ENCODE results near the gene NME1. TPM values are rescaled to one million over a fixed set of nuclear protein-coding genes. Genes with fewer than 3 reads are reported as not detected.
A peak's percentile ranks its signal among the peaks of the same experiment; 100 is the strongest.

NME1 gene
- total and polyA plus RNA-seq, 2 donors (not counting 3 experiments of a cell fraction or from before 2014, with no cell fraction given) = 214 to 326 TPM

DNA sequence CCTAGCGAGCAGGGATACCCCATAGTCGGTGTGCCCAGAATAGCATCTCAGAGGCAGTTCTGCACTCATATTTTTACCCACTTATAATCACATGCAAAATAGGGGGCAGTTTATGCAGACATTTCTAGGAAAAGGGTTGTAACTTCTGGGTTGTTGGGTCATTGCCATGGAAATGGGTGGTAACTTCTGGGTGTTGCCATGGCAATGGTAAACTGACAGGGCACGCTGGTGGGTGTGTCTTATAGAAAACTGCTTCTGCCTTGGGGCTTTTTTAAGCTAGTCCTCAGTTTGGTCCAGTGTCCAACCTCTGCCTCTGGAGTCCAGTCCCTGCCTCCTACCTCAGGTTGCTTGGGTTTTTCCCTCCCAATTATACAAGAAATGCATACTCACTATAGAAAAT lies 25.3 kb upstream of the NME1 start:
- POLR2A ChIA-PET = no interaction called here
- CTCF ChIA-PET = no interaction called here
- H3K36me3 ChIP-seq (ENCODE audit: control insufficient read depth in 2 of 2, extremely low read depth in 1 of 2, insufficient read depth in 2 of 2, low read length in 2 of 2) = no peaks in the 10 kb centered on the region
- no TSS peak for BruUV-seq (replicated peaks)
- no peak overlapping the region for H3K27ac ChIP-seq (ENCODE audit: insufficient read depth, low read depth, low read length)
- intact Hi-C loops (cut with micrococcal nuclease) (no loop called here), dilution Hi-C loops (cut with MboI; ENCODE audit: extremely low pct_ligation_motif_present, low sequenced_read_pairs) (no loop called here)
- no peak overlapping the region for H3K4me2 ChIP-seq (ENCODE audit: insufficient read depth, low read length)
- no peaks in the 10 kb centered on the region for H3K9me1 ChIP-seq (replicated peaks; ENCODE audit: control insufficient read depth, extremely low read depth, insufficient read depth, low read length)
- FAIRE-seq (no peak), DNase-seq (ENCODE audit: low read depth, low spot score) (no peak)
- no peaks in the 10 kb centered on the region for H3K27me3 ChIP-seq (ENCODE audit: control insufficient read depth in 2 of 2, insufficient read depth in 2 of 2, low read length in 2 of 2)
- H2AFZ ChIP-seq (ENCODE audit: low read depth, low read length) = no peak overlapping the region
- no peak overlapping the region for H3K9ac ChIP-seq (replicated peaks; ENCODE audit: extremely low read depth, insufficient read depth, low read length)
- no peaks in the 10 kb centered on the region for H4K20me1 ChIP-seq (replicated peaks; ENCODE audit: control insufficient read depth, extremely low read depth, insufficient read depth, low read length)
- H3K4me1 ChIP-seq (ENCODE audit: control insufficient read depth, extremely low read depth, insufficient read depth, low read length) = peaks cover 15% of the 10 kb centered on the region
- H3K79me2 ChIP-seq (ENCODE audit: control insufficient read depth, insufficient read depth, low read length) = no peaks in the 10 kb centered on the region
- TF ChIP-seq JUN (IDR thresholded peaks at IDR 0.05; ENCODE audit: borderline replicate concordance, insufficient read depth, insufficient read length, low read depth) = no peak
- no peak for TF ChIP-seq GATA2 (IDR thresholded peaks at IDR 0.05; ENCODE audit: insufficient read depth, insufficient read length, low read depth, low read length)
- TF ChIP-seq, protein P1, sequence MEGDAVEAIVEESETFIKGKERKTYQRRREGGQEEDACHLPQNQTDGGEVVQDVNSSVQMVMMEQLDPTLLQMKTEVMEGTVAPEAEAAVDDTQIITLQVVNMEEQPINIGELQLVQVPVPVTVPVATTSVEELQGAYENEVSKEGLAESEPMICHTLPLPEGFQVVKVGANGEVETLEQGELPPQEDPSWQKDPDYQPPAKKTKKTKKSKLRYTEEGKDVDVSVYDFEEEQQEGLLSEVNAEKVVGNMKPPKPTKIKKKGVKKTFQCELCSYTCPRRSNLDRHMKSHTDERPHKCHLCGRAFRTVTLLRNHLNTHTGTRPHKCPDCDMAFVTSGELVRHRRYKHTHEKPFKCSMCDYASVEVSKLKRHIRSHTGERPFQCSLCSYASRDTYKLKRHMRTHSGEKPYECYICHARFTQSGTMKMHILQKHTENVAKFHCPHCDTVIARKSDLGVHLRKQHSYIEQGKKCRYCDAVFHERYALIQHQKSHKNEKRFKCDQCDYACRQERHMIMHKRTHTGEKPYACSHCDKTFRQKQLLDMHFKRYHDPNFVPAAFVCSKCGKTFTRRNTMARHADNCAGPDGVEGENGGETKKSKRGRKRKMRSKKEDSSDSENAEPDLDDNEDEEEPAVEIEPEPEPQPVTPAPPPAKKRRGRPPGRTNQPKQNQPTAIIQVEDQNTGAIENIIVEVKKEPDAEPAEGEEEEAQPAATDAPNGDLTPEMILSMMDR (IDR thresholded peaks at IDR 0.05; ENCODE audit: extremely low read depth in 1 of 2, insufficient read depth in 1 of 2, low read depth in 1 of 2, low read length in 2 of 2) = no peak
- TF ChIP-seq MYC (IDR thresholded peaks at IDR 0.05; ENCODE audit: low read depth, low read length) = no peak
- no peak for TF ChIP-seq POLR2A (IDR thresholded peaks at IDR 0.05; ENCODE audit: low read depth, low read length)
- TF ChIP-seq MAX (IDR thresholded peaks at IDR 0.05; ENCODE audit: insufficient read depth, insufficient read length) = no peak
- no peaks in the 10 kb centered on the region for H3K9me3 ChIP-seq (replicated peaks; ENCODE audit: control insufficient read depth, insufficient read depth, low read length)
- H3K4me3 ChIP-seq (replicated peaks in 1 of 3; ENCODE audit: insufficient read depth in 1 of 3, low read depth in 1 of 3, low read length in 3 of 3) = no peak overlapping the region

GRCh38 chr17:51132964-51133319 lies 20.4 kb upstream of the NME1 start:
- H3K4me1 ChIP-seq (ENCODE audit: control insufficient read depth, extremely low read depth, insufficient read depth, low read length) = peaks cover 23% of the 10 kb centered on the region
- H4K20me1 ChIP-seq (replicated peaks; ENCODE audit: control insufficient read depth, extremely low read depth, insufficient read depth, low read length) = no peaks in the 10 kb centered on the region
- H3K36me3 ChIP-seq (ENCODE audit: control insufficient read depth in 2 of 2, extremely low read depth in 1 of 2, insufficient read depth in 2 of 2, low read length in 2 of 2) = no peaks in the 10 kb centered on the region
- dilution Hi-C loops (cut with MboI; ENCODE audit: extremely low pct_ligation_motif_present, low sequenced_read_pairs) (no loop called here), intact Hi-C loops (cut with micrococcal nuclease) (loop anchor here (1.0 kb wide), 2 partner anchors 12 to 20 kb away; partner anchors contain the start of gene NME1)
- peak overlapping the region; percentile 13 for H2AFZ ChIP-seq (ENCODE audit: low read depth, low read length)
- no peaks in the 10 kb centered on the region for H3K79me2 ChIP-seq (ENCODE audit: control insufficient read depth, insufficient read depth, low read length)
- no peaks in the 10 kb centered on the region for H3K27me3 ChIP-seq (ENCODE audit: control insufficient read depth in 2 of 2, insufficient read depth in 2 of 2, low read length in 2 of 2)
- TF ChIP-seq EZH2 (IDR thresholded peaks at IDR 0.05; ENCODE audit: borderline replicate concordance, low read depth, low read length, severe bottlenecking) = no peak
- TF ChIP-seq POLR2AphosphoS5 (IDR thresholded peaks at IDR 0.05; ENCODE audit: insufficient read depth, low read depth, low read length) = peak; percentile 69
- TF ChIP-seq POLR2A (IDR thresholded peaks at IDR 0.05; ENCODE audit: low read depth, low read length) = no peak
- no peak for TF ChIP-seq MAX (IDR thresholded peaks at IDR 0.05; ENCODE audit: insufficient read depth, insufficient read length)
- TF ChIP-seq, protein P1 (IDR thresholded peaks at IDR 0.05; ENCODE audit: extremely low read depth in 1 of 2, insufficient read depth in 1 of 2, low read depth in 1 of 2, low read length in 2 of 2) = no peak
- TF ChIP-seq JUN (IDR thresholded peaks at IDR 0.05; ENCODE audit: borderline replicate concordance, insufficient read depth, insufficient read length, low read depth) = peak; percentile 81
- peak; percentile 69 for TF ChIP-seq FOS (IDR thresholded peaks at IDR 0.05; ENCODE audit: borderline replicate concordance, insufficient read depth, low read length)
- TF ChIP-seq GATA2 (IDR thresholded peaks at IDR 0.05; ENCODE audit: insufficient read depth, insufficient read length, low read depth, low read length) = peak; percentile 39
- TF ChIP-seq MYC (IDR thresholded peaks at IDR 0.05; ENCODE audit: low read depth, low read length) = no peak
- BruUV-seq (replicated peaks) = no TSS peak
- H3K9ac ChIP-seq (replicated peaks; ENCODE audit: extremely low read depth, insufficient read depth, low read length) = peak overlapping the region; percentile 5
- H3K9me3 ChIP-seq (replicated peaks; ENCODE audit: control insufficient read depth, insufficient read depth, low read length) = no peaks in the 10 kb centered on the region
- H3K27ac ChIP-seq (ENCODE audit: insufficient read depth, low read depth, low read length) = peak overlapping the region; percentile 82
- H3K4me3 ChIP-seq (replicated peaks in 1 of 3; ENCODE audit: insufficient read depth in 1 of 3, low read depth in 1 of 3, low read length in 3 of 3) = no peak overlapping the region
- H3K9me1 ChIP-seq (replicated peaks; ENCODE audit: control insufficient read depth, extremely low read depth, insufficient read depth, low read length) = no peaks in the 10 kb centered on the region
- H3K4me2 ChIP-seq (ENCODE audit: insufficient read depth, low read length) = peak overlapping the region; percentile 72
- FAIRE-seq (peak; percentile 95), DNase-seq (ENCODE audit: low read depth, low spot score) (peak; percentile 94)
- ChIA-PET CTCF (interaction anchor here (0.6 to 2.5 kb wide), 5 partner anchors 9 to 93 kb away, joined by 3 to 12 read pairs (median 3); partner anchors contain the start of gene NME1), POLR2A (no interaction called here)
